SK-N-SH (cell line): ENCODE data around the gene SELENOP. TPM values are rescaled to one million over a fixed set of nuclear protein-coding genes. Genes with fewer than 3 reads are reported as not detected.

Source experiments
- CTCF ChIA-PET: fragments of 300-600, 350-600 bp; formaldehyde crosslinking; extraction: SDS; loops from one replicate; lab custom pipeline; 2021; lab: Yijun Ruan, JAX
- POLR2A ChIA-PET: fragments of 350-600 bp; sonication (Branson Sonifier 250); formaldehyde crosslinking; extraction: SDS; loops from one replicate; lab custom pipeline; 2020; ENCODE audit warnings: antibody characterized with exemption, inconsistent platforms; lab: Yijun Ruan, JAX
- DNase-seq: peaks from one replicate; pipeline ENCODE4 v3.0.0; 2012
- H2AFZ ChIP-seq: fragments of 200-600 bp; sonication (generic); 2 replicates; pipeline ENCODE4 v1.8.1; 2016; ENCODE audit warnings: antibody characterized with exemption, mild to moderate bottlenecking, low read depth
- H3F3A ChIP-seq: fragments of 200-600 bp; sonication (generic); replicated peaks from 2 replicates; pipeline ENCODE3; 2016; ENCODE audit warnings: antibody characterized with exemption, mild to moderate bottlenecking; ENCODE audit not compliant: insufficient read depth
- H3K27ac ChIP-seq, 2 experiments: fragments of 200-500 bp in 1 of 2; fragments of 200-600 bp in 1 of 2; sonication (Bioruptor generic) in 1 of 2; sonication (generic), shearing (Covaris generic) in 1 of 2; 2 replicates each; pipeline versions ENCODE4 v1.5.1 to v1.6.1; 2014 to 2016; ENCODE audit warnings: low read depth in 2 of 2, inconsistent platforms in 1 of 2, low read length in 1 of 2, mild to moderate bottlenecking in 1 of 2, mixed read lengths in 1 of 2
- H3K27me3 ChIP-seq: fragments of 200-600 bp; sonication (generic), shearing (Covaris generic); 2 replicates; pipeline ENCODE4 v1.6.1; 2016; ENCODE audit warnings: mixed run types; ENCODE audit not compliant: insufficient read depth
- H3K36me3 ChIP-seq, 2 experiments: fragments of 200-500 bp in 1 of 2; fragments of 200-600 bp in 1 of 2; sonication (Bioruptor generic) in 1 of 2; sonication (generic) in 1 of 2; replicated peaks in 1 of 2; 2 replicates each; pipeline versions ENCODE3 to v1.5.1; 2014 to 2016; ENCODE audit warnings: low read length in 1 of 2, mild to moderate bottlenecking in 1 of 2; ENCODE audit not compliant: insufficient read depth in 2 of 2, control insufficient read depth in 1 of 2
- H3K4me1 ChIP-seq, 2 experiments: fragments of 200-500 bp in 1 of 2; fragments of 200-600 bp in 1 of 2; sonication (Bioruptor generic) in 1 of 2; sonication (generic), shearing (Covaris generic) in 1 of 2; 2 replicates each; pipeline versions ENCODE4 v1.5.1 to v1.6.1; 2014 to 2016; ENCODE audit warnings: low read depth in 1 of 2, low read length in 1 of 2, mixed run types in 1 of 2; ENCODE audit not compliant: insufficient read depth in 2 of 2, control insufficient read depth in 1 of 2
- H3K4me2 ChIP-seq: fragments of 200-600 bp; sonication (generic), shearing (Covaris generic); 2 replicates; pipeline ENCODE4 v1.6.1; 2017; ENCODE audit warnings: mixed run types
- H3K4me3 ChIP-seq, 2 experiments: fragments of 200-500 bp in 1 of 2; fragments of 200-600 bp in 1 of 2; sonication (Bioruptor generic) in 1 of 2; sonication (generic), shearing (Covaris generic) in 1 of 2; 2 replicates each; pipeline versions ENCODE4 v1.5.1 to v1.8.1; 2014 to 2016; ENCODE audit warnings: low read depth in 2 of 2, inconsistent platforms in 1 of 2, low read length in 1 of 2, mild to moderate bottlenecking in 1 of 2, mixed read lengths in 1 of 2, moderate library complexity in 1 of 2
- H3K79me2 ChIP-seq: fragments of 200-600 bp; sonication (generic); 2 replicates; pipeline ENCODE4 v1.8.1; 2017; ENCODE audit warnings: mild to moderate bottlenecking; ENCODE audit not compliant: insufficient read depth
- H3K9ac ChIP-seq: fragments of 200-600 bp; sonication (generic); 2 replicates; pipeline ENCODE4 v1.6.1; 2017; ENCODE audit warnings: mixed run types
- H3K9me2 ChIP-seq: fragments of 200-600 bp; sonication (generic); 2 replicates; pipeline ENCODE4 v1.6.1; 2017; ENCODE audit warnings: mixed run types
- H3K9me3 ChIP-seq: fragments of 200-600 bp; sonication (generic); 2 replicates; pipeline ENCODE4 v1.6.1; 2017; ENCODE audit warnings: mixed run types, mild to moderate bottlenecking, moderate library complexity
- H4K20me1 ChIP-seq: fragments of 200-600 bp; sonication (generic); 2 replicates; pipeline ENCODE4 v1.6.1; 2017; ENCODE audit warnings: mild to moderate bottlenecking, mixed run types; ENCODE audit not compliant: insufficient read depth
- CTCF ChIP-seq: fragments of 200-600 bp; sonication (generic); IDR thresholded peaks from 2 replicates; pipeline ENCODE4 v1.6.1; 2017; ENCODE audit warnings: antibody characterized with exemption, mild to moderate bottlenecking, moderate library complexity
- EP300 ChIP-seq, 2 experiments: IDR thresholded peaks; 2 replicates each; pipeline versions ENCODE4 v1.4.0 to v1.6.1; 2012; ENCODE audit warnings: borderline replicate concordance in 1 of 2, low read depth in 1 of 2, low read length in 1 of 2
- EZH2phosphoT487 ChIP-seq: fragments of 200-600 bp; sonication (generic); IDR thresholded peaks from 2 replicates; pipeline ENCODE4 v1.6.1; 2017; ENCODE audit warnings: low read depth, mixed run types, mild to moderate bottlenecking, antibody characterized with exemption, moderate library complexity, borderline replicate concordance
- FOSL2 ChIP-seq: IDR thresholded peaks from 2 replicates; pipeline ENCODE4 v1.4.0; 2012; ENCODE audit warnings: low read depth, mild to moderate bottlenecking, moderate library complexity, borderline replicate concordance
- FOXJ3 ChIP-seq: sonication (generic); formaldehyde crosslinking; IDR thresholded peaks from 2 replicates; pipeline ENCODE4 v1.5.1; 2020; ENCODE audit warnings: mild to moderate bottlenecking, missing genetic modification reagents
- JUND ChIP-seq: IDR thresholded peaks from 2 replicates; pipeline ENCODE4 v1.4.0; 2012
- MXI1 ChIP-seq: IDR thresholded peaks from 2 replicates; pipeline ENCODE4 v1.6.1; 2012; ENCODE audit warnings: mild to moderate bottlenecking, low read depth, low read length, improper control_type of control experiment
- NFIC ChIP-seq: IDR thresholded peaks from 2 replicates; pipeline ENCODE4 v1.4.0; 2012; ENCODE audit warnings: borderline replicate concordance
- RFX5 ChIP-seq: IDR thresholded peaks from 2 replicates; pipeline ENCODE4 v1.6.1; 2012; ENCODE audit warnings: mild to moderate bottlenecking, improper control_type of control experiment, low read length
- SMC3 ChIP-seq: IDR thresholded peaks from 2 replicates; pipeline ENCODE4 v1.6.1; 2012; ENCODE audit warnings: low read depth, low read length, improper control_type of control experiment
- TCF12 ChIP-seq: IDR thresholded peaks from 2 replicates; pipeline ENCODE4 v1.4.0; 2012
- ZBTB33 ChIP-seq: IDR thresholded peaks from 2 replicates; pipeline ENCODE4 v1.4.0; 2012; ENCODE audit warnings: low read depth, borderline replicate concordance
- WGBS: methylation state at CpG from one replicate; pipeline ENCODE4 v1.1.6; 2017; ENCODE audit warnings: low lambda C conversion rate; 5-methylcytosine and 5-hydroxymethylcytosine counted together
- polyA plus RNA-seq, 3 experiments: library from polyadenylated mRNA; depleted of rRNA; stranded (reverse); fragments of >200 nt; gene quantifications; 2 replicates each; pipeline ENCODE4 v1.2.3, GENCODE V29; 2012

Gene SELENOP
- polyA plus RNA-seq, 1 of the 3 experiments (the other 2 are of a cell fraction) = 0.08 TPM

DNA sequence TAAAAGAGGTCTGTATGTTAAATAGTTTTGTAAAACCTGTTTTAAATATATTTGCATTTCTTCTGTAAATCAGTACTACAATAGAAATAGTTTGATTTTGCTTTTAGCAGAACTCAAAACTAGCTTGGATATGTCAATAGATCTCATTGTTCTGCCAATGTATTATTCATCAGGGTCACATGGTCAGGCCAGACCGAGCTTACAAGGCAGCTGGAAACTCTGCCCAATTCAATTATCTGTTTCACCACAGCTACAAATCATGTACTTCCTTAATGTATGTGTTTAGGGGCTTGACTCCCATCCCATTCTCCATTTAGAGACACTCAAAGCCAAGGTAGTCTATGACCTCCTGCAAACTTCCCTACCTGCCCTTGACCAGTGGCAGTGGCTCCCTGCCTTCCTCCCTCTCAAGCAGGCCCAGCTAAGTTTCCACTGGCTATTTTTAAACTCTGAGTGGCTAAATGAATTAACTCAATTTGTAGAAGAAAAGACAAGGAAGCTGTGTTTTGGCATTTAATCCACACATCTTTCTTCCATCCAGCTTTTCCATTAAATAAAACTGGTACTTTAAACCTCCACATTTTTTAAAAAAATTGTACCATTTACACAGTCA lies 46.4 kb upstream of the SELENOP start:
- CTCF ChIA-PET = interaction anchor here (0.9 to 2.1 kb wide), 2 partner anchors 31 to 51 kb away, joined by 3 to 4 read pairs; no protein-coding TSS in a partner anchor

DNA sequence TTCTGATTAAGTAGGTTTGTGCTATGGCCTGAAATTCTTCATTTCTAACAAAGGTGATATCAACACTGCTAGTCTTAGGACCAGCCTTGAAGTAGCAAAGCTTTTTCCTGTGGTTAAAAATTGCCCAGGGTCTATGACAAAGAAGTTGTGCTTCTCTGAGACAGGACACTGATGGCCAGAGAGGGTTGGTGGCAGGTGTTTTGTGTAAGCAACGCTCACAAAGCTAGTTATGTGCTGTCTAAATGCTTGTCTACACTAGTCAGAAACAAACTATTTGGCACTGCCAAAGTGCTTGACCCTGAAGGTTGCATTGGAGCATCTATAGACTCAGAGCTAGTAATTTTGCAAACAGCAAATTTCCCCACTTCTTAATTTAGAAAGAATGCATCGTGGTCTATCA lies 44.1 kb upstream of the SELENOP start:
- DNase-seq = no peak
- no peaks in the 10 kb centered on the region; the same call in 1 of the 2 replicates for H3K27me3 ChIP-seq
- H3K9ac ChIP-seq = no peak overlapping the region
- 0% methylated on average over 2 of the region's 2 CpGs for WGBS
- H3K4me3 ChIP-seq = no peak overlapping the region
- POLR2A ChIA-PET = no interaction called here
- H3K27ac ChIP-seq = no peak overlapping the region
- H3K79me2 ChIP-seq = no peaks in the 10 kb centered on the region
- CTCF ChIA-PET = interaction anchor here (0.6 kb wide), 1 partner anchor 370 kb away, joined by 3 read pairs; no protein-coding TSS in a partner anchor
- no peak overlapping the region for H3K4me2 ChIP-seq
- no peaks in the 10 kb centered on the region for H3K9me3 ChIP-seq
- no peaks in the 10 kb centered on the region for H3K9me2 ChIP-seq
- H3K4me1 ChIP-seq = no peaks in the 10 kb centered on the region
- no peaks in the 10 kb centered on the region for H3K36me3 ChIP-seq
- no peak overlapping the region for H2AFZ ChIP-seq
- no peaks in the 10 kb centered on the region for H3F3A ChIP-seq
- no peak for TF ChIP-seq CTCF
- no peak for TF ChIP-seq EP300 (IDR thresholded peaks at IDR 0.05; ENCODE audit: borderline replicate concordance in 1 of 2, low read depth in 1 of 2, low read length in 1 of 2)
- no peak for TF ChIP-seq RFX5
- TF ChIP-seq ZBTB33 = no peak
- no peak for TF ChIP-seq MXI1
- no peak for TF ChIP-seq JUND
- no peak for TF ChIP-seq EZH2phosphoT487
- no peak for TF ChIP-seq SMC3
- TF ChIP-seq, all 33 proteins: peak for 0
- H4K20me1 ChIP-seq = no peaks in the 10 kb centered on the region

More for the DNA sequence above, 46.4 kb upstream of the SELENOP start:
- Histone ChIP-seq H2AFZ (no peak overlapping the region), H3K27me3 (no peaks in the 10 kb centered on the region; the same call in 1 of the 2 replicates), H3K79me2 (no peaks in the 10 kb centered on the region), H3K4me1 (no peaks in the 10 kb centered on the region), H3K4me3 (no peak overlapping the region), H3F3A (no peaks in the 10 kb centered on the region), H3K4me2 (no peak overlapping the region), H3K9ac (no peak overlapping the region), H4K20me1 (no peaks in the 10 kb centered on the region), H3K36me3 (no peaks in the 10 kb centered on the region), H3K27ac (no peak overlapping the region), H3K9me2 (no peaks in the 10 kb centered on the region), H3K9me3 (no peaks in the 10 kb centered on the region)
- DNase-seq = no peak
- 0% methylated on average over 1 of the region's 1 CpG for WGBS
- TF ChIP-seq TCF12 (no peak), NFIC (no peak), FOSL2 (no peak), FOXJ3 (CRISPR knock-in tag) (no peak)
- POLR2A ChIA-PET = no interaction called here
